NCI-H446 (cell line): Measurements from ENCODE around the gene CDK18.
"Not testable (repeated sequence)": the region's sequence is repeated elsewhere in the genome, so short reads cannot be mapped to it uniquely, and the experiment has no call there.

Experiments
- DNase-seq, 2 experiments: peaks; one replicate each; lab custom pipeline; 2025; lab: John Stamatoyannopoulos, UW

CDK18 gene

DNA sequence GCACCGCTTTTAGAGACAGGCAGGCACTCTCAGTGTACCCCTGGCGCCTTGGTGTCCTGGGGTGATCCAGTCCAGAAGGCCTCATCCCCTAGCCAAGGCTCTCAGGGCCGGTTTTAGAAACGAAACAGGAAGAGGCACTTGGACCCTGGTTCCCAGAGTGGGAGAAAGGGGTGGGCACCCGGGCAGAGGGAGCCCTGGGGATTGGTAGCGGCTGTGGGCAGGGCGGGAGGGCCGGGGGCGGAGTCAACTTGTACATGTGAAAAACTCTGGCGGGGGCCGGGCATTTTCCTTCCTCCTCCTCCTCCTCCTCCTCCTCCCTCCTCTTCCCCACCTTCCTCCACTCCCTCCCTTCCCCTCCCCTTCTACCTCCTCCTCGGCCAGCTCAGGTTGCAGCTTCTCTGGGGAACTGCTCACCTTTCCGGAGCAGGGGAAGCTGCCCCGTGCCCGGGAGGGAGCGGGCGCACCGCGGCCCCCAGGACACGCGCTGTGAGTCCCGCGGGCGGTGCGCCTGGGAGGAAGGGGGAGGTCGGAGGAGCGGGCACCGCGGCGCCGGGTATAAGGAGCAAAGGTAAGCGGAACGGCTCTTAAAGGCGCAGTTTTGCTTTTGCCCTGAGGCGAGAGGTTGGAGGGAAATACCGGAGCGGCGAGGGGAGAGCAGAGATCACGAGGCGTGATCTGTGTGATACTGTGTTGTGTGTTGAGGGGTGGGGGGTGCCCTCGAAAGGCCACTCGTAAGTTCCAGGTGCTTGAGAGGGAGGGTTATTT, at the start of gene CDK18:
Gene CDK18, plus strand, starts transcription at position 359 of the 765 bp plus-strand sequence. CDS start 18,499 bp downstream, outside the sequence.
- DNase-seq = no peak

GRCh38 chr1:205454903-205455335, 49.5 kb upstream of the CDK18 start:
- DNase-seq = no peak

- no peak for DNase-seq
Observed at GRCh38 chr1:205455581-205456382, 48.7 kb upstream of the CDK18 start, which contains the start of gene BLACAT1. Gene BLACAT1 (minus strand): TSS chr1:205456045.

GRCh38 chr1:205456383-205456867, 48.0 kb upstream of the CDK18 start:
- no peak for DNase-seq

- DNase-seq = no peak
Observed at GRCh38 chr1:205456868-205457745, 47.4 kb upstream of the CDK18 start.

DNA sequence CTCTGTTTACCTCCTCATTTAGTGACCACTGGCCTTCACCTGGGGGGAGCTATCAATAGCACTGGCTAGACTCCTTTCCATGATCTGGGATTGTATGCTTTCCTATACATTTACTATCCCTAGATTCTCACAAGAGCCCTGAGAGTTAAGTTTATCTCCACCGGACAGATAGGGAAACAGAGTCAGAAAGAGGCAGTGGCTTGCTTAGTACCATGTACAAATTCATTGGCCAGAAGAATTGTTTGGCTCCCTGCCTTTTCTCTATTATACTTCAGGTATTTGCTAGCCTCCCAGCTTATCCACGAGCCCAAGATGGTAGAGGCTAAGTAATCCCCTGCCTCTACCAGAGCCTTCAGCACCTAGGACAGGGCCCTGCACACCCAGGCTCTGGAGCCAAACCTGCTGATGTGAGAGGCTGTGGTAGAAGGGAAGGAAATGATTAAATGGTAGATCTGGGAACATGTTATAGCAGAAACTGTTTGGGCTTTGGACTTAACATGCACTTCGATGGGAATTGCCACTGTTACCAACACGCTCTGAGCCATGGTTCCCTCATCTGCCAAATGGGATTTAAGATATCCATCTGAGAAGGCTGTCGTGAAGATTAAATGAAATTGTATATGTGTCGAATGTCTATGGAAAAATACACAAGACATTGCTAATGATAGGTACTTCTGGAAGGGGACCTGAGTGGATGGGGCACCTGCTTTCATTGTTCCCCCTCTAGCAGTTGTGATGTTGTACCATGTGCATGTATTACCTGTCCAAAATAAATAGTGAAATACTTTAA, 45.5 kb upstream of the CDK18 start:
- no peak for DNase-seq

- no peak for DNase-seq
Observed at GRCh38 chr1:205465392-205465791, 39.1 kb upstream of the CDK18 start.

- no peak for DNase-seq
Observed at GRCh38 chr1:205466595-205467220, 37.8 kb upstream of the CDK18 start.

- DNase-seq = no peak
Observed at GRCh38 chr1:205470131-205470530, 34.3 kb upstream of the CDK18 start.

GRCh38 chr1:205472737-205473441, 31.6 kb upstream of the CDK18 start:
- DNase-seq = no peak

- DNase-seq = no peak
Observed at GRCh38 chr1:205473475-205473874, 31.0 kb upstream of the CDK18 start.

DNA sequence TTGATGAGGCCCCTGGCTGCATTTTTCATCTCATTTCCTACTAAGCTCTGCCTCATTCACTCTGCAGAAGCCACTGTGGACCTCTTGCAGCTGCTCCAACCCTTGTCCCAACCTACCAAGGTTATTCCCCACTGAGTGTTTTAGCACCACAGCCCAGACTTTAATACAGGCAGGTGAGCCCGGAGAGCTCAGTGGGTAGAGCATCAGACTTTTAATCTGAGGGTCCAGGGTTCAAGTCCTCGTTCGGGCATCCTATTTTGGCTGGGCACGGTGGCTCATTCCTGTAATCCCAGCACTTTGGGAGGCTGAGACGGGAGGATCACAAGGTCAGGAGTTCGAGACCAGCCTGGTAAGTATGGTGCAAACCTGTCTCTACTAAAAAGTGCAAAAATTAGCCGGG, 30.5 kb upstream of the CDK18 start:
- DNase-seq = no peak

DNA sequence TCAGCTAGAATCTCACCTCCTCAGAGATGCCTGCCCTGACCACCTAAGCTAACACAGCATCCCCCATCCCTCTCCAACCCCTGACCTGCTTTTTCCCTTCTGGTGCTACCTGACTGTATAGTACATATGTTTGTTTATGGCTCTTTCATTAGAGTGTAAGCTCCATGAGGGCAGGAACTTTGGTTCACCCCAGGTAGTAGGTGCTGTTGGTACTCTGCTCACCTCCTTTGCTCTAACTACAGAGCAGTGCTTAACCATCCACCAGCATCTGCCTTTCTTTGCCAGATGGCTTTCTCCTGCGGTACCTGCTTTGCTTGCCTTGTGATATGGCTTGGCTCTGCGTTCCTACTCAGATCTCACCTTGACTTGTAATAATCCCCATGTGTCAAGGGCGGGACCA, 29.9 kb upstream of the CDK18 start:
- DNase-seq = no peak

DNA sequence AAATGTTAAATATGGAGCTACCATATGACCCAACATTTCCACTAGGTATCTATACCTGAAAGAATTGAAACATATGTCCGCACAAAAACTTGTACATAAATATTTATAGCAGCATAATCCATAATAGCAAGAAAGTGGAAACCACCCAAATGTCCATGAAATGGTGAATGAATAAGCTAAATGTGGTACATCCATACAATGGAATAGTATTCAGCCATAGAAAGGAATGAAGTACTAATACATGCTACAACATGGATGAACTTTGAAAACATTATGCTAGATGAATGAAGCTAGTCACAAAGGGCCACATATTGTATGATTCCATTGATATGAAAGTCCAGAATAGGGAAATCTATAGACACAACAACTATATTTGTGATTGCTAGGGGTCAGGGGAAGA, 28.6 kb upstream of the CDK18 start:
- DNase-seq = no peak

GRCh38 chr1:205476648-205477047, 27.8 kb upstream of the CDK18 start:
- DNase-seq = no peak

- DNase-seq = no peak
Observed at GRCh38 chr1:205477121-205477758, 27.2 kb upstream of the CDK18 start.

DNA sequence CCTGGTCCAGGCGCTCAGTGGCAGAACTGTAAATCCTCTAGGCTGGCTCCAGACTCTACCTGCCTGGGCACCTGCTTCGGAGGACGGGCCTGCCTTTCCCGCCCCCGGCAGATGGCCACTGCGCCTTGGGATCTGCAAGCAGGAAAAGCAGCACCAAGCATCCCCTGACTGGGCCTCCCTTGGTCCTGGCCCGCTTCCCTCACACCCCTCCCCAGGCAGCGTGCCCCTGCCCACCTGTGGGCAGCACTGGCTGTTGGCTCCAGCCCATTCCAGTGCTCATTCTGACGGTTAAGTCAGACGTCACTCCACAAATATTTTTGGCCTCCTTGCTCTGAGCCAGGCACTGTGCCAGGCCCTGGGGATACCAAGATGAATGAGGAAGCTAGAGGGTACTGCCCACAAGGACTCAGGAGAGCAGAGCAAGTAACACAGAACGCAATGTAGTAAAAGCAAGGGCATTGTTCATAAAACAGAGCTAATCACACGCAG, 26.7 kb upstream of the CDK18 start:
- DNase-seq = peak; percentile 46 to 88

DNA sequence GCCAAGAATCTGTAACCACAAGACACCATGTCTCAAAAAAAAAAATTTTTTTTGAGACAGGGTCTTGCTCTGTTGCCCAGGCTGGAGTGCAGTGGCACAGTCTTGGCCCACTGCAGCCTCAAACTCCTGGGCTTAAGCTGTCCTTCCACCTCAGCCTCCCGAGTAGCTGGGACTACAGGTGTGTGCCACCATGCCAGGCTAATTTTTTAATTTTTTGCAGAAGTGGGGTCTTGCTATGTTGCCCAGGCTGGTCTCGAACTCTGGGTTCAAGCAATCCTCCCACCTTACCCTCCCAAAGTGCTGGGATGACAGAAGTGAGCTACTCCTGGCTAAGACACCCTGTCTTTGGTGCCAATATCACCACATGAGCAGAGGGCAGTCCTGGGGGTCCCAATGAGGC, 25.5 kb upstream of the CDK18 start:
- not testable (repeated sequence) for DNase-seq

GRCh38 chr1:205480349-205480985, 24.0 kb upstream of the CDK18 start:
- no peak for DNase-seq
